Subcutaneous adipose tissue (tissue), 4 donors: ENCODE data around the gene LAMB1. TPM values are rescaled to one million over a fixed set of nuclear protein-coding genes. Genes with fewer than 3 reads are reported as not detected.

ENCODE experiments used
- total RNA-seq, 4 donors: library from RNA; depleted of rRNA; stranded (reverse); fragments of >200 nt; gene quantifications; one replicate each; pipeline ENCODE4 v1.1.0, GENCODE V29; 2016
- TF ChIP-seq, protein P1 (sequence below): fragments of 450-650 bp; IDR thresholded peaks from one replicate; pipeline ENCODE4 v1.5.1; 2016; ENCODE audit warnings: low read depth, mild to moderate bottlenecking, control low read depth, antibody characterized with exemption, moderate library complexity

Gene LAMB1
- total RNA-seq, 4 donors from 2014 or later: 218 to 376 (median 309) TPM

- TF ChIP-seq, protein P1, sequence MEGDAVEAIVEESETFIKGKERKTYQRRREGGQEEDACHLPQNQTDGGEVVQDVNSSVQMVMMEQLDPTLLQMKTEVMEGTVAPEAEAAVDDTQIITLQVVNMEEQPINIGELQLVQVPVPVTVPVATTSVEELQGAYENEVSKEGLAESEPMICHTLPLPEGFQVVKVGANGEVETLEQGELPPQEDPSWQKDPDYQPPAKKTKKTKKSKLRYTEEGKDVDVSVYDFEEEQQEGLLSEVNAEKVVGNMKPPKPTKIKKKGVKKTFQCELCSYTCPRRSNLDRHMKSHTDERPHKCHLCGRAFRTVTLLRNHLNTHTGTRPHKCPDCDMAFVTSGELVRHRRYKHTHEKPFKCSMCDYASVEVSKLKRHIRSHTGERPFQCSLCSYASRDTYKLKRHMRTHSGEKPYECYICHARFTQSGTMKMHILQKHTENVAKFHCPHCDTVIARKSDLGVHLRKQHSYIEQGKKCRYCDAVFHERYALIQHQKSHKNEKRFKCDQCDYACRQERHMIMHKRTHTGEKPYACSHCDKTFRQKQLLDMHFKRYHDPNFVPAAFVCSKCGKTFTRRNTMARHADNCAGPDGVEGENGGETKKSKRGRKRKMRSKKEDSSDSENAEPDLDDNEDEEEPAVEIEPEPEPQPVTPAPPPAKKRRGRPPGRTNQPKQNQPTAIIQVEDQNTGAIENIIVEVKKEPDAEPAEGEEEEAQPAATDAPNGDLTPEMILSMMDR: no peak
These were observed 6.7 kb downstream of the LAMB1 start for GRCh38 chr7:107996072-107996882.

DNA sequence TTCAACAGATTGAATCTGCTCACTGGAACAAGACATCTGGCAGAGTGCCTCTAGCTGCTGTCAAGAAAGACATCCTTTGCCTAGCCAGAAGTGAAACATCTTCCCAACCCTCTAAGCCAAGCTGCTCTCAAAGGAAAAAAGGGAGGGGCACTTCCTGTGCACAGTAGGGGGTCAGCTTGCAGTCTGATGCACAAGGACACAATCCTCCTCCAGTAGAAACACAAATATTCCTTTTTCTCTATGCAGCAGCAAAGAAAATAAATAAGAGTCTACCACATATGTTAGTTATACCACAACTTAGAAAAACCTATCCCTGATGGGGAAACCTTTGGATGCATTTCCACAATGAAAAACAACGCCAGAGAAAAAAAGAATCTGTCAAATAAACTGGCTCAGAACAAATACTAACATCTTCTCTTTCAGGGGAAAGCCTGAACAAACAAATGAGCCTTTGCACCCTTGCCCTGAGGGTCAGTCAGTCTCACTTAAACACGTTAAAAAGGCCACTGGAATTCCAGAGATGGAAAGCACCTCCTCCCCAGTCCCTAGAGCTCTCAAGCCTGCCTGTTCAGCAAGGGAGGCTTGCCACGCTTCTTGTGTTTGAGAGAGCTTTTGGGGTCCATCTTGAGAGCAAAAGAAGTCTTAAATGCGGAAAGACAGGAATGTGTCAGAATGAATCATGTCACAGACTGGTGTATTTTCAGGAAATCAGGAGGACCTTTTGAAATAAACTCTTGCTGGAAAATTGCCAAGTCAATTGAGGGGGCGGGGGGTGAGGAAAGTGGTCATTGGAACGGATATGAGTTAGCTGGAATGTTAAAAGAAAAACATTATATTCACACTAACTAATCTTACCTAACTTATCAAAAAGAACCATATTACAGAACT is 7.5 kb downstream of the LAMB1 start:
- TF ChIP-seq, protein P1: no peak

- TF ChIP-seq, protein P1: no peak
These were observed 8.4 kb downstream of the LAMB1 start for GRCh38 chr7:107994421-107995030.

GRCh38 chr7:107993891-107994291 is 9.1 kb downstream of the LAMB1 start:
- TF ChIP-seq, protein P1: no peak

DNA sequence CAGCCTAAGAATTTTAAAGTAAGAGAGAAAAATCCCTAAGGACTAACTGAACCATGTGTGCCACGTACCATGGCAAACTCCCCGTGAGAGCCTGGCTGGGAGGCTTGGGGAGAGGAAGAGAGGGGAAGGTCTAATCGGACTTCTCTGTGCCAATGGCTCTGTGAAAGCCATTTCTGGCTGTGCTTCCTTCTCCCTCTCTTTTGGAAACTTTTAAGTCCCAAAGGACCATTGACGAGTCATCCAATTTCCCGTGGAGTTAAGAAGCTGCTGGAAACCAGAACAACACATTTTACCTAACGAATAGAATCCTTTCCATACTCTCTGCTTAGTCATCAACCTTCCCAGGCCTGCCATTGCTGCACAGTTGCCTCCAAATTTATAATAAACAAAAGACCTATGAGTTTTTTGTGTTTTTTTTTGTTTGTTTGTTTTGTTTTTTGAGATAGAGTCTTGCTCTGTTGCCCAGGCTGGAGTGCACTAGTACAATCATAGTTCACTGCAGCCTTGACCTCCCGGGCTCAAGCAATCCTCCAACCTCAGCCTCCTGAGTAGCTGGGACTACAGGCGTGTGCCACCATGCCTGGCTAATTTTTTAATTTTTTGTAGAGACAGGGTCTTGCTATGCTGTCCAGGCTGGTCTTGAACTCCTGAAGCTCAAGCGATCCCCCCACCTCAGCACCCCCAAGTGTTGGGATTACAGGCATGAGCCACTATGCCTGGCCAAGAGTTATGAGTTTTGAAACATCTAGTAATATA is 13.2 kb downstream of the LAMB1 start:
- TF ChIP-seq, protein P1: no peak

- TF ChIP-seq, protein P1: no peak
These were observed 20.0 kb downstream of the LAMB1 start for GRCh38 chr7:107982918-107983389.
